Vagina (tissue), 2 donors: Measurements from ENCODE around the gene BCL6.

Source experiments
- CTCF ChIP-seq, 3 experiments: fragments of 450-650 bp in 2 of 3; fragments of 200-600 bp in 1 of 3; sonication (generic) in 1 of 3; IDR thresholded peaks; one replicate each; pipeline ENCODE4 v1.5.1; 2017 to 2019; ENCODE audit warnings: antibody characterized with exemption in 3 of 3, mild to moderate bottlenecking in 2 of 3, moderate library complexity in 2 of 3
- POLR2A ChIP-seq, 2 donors: fragments of 450-650 bp; IDR thresholded peaks; one replicate each; pipeline ENCODE4 v1.6.1; 2017; ENCODE audit warnings: antibody characterized with exemption in 2 of 2, mild to moderate bottlenecking in 2 of 2, moderate library complexity in 2 of 2
- POLR2AphosphoS5 ChIP-seq, 2 donors: sonication (generic); formaldehyde crosslinking; IDR thresholded peaks; one replicate each; pipeline ENCODE4 v1.9.0; 2017; ENCODE audit warnings: antibody characterized with exemption in 2 of 2, mild to moderate bottlenecking in 2 of 2, low read depth in 1 of 2; ENCODE audit not compliant: insufficient read depth in 1 of 2

- TF ChIP-seq CTCF (IDR thresholded peaks at IDR 0.05): no peak
- no peak for TF ChIP-seq POLR2A (IDR thresholded peaks at IDR 0.05)
- TF ChIP-seq POLR2AphosphoS5 (IDR thresholded peaks at IDR 0.05; ENCODE audit: insufficient read depth in 1 of 2, low read depth in 1 of 2): peak in 1 of 2 donors; percentile 57
Observed at GRCh38 chr3:187783098-187783497, 37.8 kb upstream of the BCL6 start.
